RWPE1 (cell line): Measurements from ENCODE around the gene SLC17A8.
"Not testable (repeated sequence)": the region's sequence is repeated elsewhere in the genome, so short reads cannot be mapped to it uniquely, and the experiment has no call there.

Experiments used
- CTCF ChIA-PET: fragments of 350-600 bp; sonication (Branson Sonifier 250); formaldehyde crosslinking; extraction: SDS; loops from one replicate; lab custom pipeline; 2021; lab: Yijun Ruan, JAX
- POLR2A ChIA-PET: fragments of 400-600 bp; formaldehyde crosslinking; extraction: SDS; loops from one replicate; lab custom pipeline; 2020; ENCODE audit warnings: antibody characterized with exemption; ENCODE audit not compliant: low non-redundant PET; lab: Yijun Ruan, JAX
- DNase-seq: peaks from one replicate; pipeline ENCODE4 v3.0.0; 2012; ENCODE audit warnings: low spot score
- H3K27ac ChIP-seq: fragments of 450-650 bp; 2 replicates; pipeline ENCODE4 v1.5.1; 2017
- TF ChIP-seq, protein P1 (sequence below): fragments of 450-650 bp; conservative IDR thresholded peaks from 2 replicates; pipeline ENCODE4 v1.5.1; 2017; ENCODE audit warnings: low read depth, mild to moderate bottlenecking

SLC17A8 gene

DNA sequence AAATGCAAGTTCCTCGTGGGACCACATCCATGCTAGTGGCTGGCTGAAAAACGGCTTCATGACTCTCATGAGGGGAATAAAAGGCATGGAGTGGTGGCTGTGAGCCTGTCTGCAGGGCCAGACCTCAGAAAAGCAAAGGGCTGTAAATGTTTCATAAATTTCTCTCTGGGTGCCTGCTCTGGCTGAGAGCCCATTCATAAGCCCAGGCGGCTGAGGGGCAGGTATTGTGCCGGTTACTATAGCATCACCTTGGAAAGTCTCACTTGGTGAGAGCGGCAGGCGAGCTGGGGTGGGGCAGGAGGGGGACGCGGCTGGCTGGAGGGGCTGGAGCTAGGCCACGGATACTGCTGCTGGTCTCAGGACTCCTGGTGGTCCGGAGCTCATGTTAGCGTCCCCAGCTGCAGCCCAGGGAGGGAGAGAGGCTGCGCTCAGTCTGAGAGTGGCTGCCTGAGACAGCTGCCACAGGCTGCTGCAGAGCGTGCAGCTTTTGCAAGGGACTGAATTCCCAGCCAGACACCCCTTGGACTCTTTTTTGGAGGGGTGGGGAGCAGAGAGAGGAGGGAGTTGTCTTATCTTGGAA, at the start of gene SLC17A8:
TSS of gene SLC17A8 (plus strand) at position 431 of the 580 bp plus-strand sequence. CDS start 318 bp downstream, outside the sequence.
- ChIA-PET POLR2A (no interaction called here), CTCF (no interaction called here)
- no peak within 1 kb of the TSS for H3K27ac ChIP-seq
- TF ChIP-seq, protein P1, sequence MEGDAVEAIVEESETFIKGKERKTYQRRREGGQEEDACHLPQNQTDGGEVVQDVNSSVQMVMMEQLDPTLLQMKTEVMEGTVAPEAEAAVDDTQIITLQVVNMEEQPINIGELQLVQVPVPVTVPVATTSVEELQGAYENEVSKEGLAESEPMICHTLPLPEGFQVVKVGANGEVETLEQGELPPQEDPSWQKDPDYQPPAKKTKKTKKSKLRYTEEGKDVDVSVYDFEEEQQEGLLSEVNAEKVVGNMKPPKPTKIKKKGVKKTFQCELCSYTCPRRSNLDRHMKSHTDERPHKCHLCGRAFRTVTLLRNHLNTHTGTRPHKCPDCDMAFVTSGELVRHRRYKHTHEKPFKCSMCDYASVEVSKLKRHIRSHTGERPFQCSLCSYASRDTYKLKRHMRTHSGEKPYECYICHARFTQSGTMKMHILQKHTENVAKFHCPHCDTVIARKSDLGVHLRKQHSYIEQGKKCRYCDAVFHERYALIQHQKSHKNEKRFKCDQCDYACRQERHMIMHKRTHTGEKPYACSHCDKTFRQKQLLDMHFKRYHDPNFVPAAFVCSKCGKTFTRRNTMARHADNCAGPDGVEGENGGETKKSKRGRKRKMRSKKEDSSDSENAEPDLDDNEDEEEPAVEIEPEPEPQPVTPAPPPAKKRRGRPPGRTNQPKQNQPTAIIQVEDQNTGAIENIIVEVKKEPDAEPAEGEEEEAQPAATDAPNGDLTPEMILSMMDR, result no peak
- DNase-seq, result no peak

DNA sequence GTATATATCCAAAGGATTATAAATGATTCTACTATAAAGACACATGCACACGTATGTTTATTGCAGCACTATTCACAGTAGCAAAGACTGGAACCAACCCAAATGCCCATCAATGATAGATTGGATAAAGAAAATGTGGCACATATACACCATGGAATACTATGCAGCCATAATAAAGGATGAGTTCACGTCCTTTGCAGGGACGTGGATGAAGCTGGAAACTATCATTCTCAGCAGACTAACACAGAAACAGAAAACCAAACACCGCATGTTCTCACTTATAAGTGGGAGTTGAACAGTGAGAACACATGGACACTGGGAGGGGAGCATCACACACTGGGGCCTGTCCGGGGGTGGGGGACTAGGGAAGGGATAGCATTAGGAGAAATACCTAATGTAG, 48.7 kb upstream of the SLC17A8 start:
- CTCF ChIA-PET, DNase-seq, H3K27ac ChIP-seq, POLR2A ChIA-PET: not testable (repeated sequence)

DNA sequence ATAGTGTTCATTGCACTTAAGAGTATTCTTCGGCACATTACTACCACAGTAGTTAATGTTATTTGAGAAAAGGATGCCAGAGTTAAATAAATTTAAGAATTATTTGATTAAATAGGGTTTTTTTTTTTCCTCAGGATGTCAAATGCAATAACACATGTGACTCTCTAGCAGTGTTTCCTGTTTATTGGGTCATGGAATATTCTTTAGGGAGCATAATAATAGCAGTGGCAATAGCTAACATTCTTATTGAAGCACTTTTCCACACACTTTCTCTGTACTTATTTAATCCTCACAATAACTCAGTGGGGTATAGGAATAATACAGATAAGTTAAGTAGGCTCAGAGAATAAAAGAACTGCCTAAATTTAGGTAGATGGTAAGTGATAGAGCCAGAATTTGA, 45.6 kb upstream of the SLC17A8 start:
- ChIA-PET CTCF (no interaction called here), POLR2A (no interaction called here)
- no peak overlapping the region for H3K27ac ChIP-seq
- TF ChIP-seq, protein P1, result no peak
- no peak for DNase-seq

DNA sequence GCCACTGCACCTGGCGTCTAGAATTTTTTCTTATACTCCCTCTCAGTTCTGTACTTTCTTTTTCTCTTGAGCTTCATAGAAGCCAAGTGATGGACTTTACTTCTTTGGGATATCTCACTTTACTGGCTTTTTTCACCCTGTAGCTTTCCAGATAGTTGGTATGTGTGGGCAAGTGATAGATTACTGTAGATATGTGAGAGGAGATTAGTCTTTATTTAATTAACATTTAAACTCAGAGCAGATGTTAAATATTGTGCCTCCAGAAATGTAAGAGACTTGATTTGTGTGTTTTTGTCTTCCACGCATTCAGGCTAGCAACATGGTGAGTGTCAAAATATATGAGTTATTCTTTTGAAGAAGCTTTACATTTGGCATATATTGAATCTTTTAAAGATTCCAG, 39.5 kb upstream of the SLC17A8 start:
- no peak overlapping the region for H3K27ac ChIP-seq
- ChIA-PET CTCF (interaction anchor here (0.5 kb wide), 1 partner anchor 1097 kb away, joined by 3 read pairs; no protein-coding TSS in a partner anchor), POLR2A (no interaction called here)
- no peak for DNase-seq
- TF ChIP-seq, protein P1, result no peak

DNA sequence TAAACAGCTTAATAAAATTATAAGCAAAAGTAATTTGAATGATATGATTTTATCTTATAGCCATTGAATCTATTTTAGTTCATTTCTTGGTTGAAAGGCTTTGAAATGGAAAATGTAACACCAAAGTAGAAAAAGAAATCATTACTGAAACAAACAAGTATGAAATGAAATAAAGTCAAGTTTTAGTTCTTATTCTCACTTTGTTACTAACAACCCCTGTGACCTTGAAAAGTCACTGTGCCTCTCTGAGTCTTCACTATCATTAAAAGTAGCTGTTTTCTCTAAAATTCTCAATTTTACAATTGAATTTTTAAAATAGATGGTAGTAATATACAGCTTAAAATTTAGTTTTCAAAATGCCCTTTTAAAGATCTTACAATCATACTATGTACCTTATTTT, 32.4 kb upstream of the SLC17A8 start:
- ChIA-PET CTCF (interaction anchor here (0.6 kb wide), 1 partner anchor 1198 kb away, joined by 4 read pairs; no protein-coding TSS in a partner anchor), POLR2A (no interaction called here)
- no peak for DNase-seq
- no peak overlapping the region for H3K27ac ChIP-seq
- TF ChIP-seq, protein P1, result no peak

DNA sequence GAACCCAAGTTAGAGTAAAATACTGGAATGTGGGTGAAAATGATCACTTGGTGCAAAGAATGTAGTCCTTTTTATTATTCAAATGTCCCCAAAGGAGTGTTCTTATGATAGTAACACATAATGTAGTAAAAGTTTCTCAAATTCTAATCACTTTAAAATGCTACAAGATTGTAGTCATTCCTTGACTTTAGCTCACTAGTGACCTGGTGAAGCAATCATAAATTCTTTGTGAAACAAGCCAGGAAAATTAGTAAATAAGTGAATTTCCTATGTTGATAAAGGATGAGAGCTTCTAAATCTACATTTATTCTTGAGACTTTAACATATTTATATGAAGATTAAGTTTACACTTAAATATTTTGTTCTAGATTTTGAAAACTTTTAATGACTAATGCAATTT, 30.7 kb upstream of the SLC17A8 start:
- no peak overlapping the region for H3K27ac ChIP-seq
- ChIA-PET POLR2A (no interaction called here), CTCF (interaction anchor here (0.7 kb wide), 1 partner anchor 57 kb away, joined by 6 read pairs; no protein-coding TSS in a partner anchor)
- no peak for DNase-seq
- TF ChIP-seq, protein P1, result no peak

DNA sequence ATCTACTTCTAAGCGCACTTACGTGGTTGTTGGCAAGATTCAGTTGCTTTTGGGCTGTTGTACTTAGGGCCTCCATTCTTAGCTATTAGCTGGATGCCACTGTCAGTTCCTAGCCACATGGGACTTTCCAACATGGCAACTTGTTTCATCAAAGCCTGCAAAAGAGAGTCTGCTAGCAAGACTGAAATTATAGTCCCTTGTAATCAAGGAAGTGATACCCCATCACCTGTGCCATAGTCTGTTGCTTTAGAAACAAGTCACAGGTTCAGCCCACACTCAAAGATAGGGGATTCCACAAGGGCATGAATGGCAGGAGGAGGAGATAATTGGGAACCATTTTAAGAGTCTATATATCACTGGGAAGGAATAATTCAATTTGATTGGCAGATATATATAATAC, 27.1 kb upstream of the SLC17A8 start:
- TF ChIP-seq, protein P1, result no peak
- H3K27ac ChIP-seq, result no peak overlapping the region
- no peak for DNase-seq
- ChIA-PET CTCF (interaction anchor here (0.7 kb wide), 1 partner anchor 1589 kb away, joined by 8 read pairs; no protein-coding TSS in a partner anchor), POLR2A (no interaction called here)
